Nephron (organoid): ENCODE measurements around the gene IRF2.

Experiments
- H3K27ac Mint-ChIP-seq, 3 experiments: 2 replicates each; pipeline ENCODE4 v1.8.0; 2020; ENCODE audit warnings: mixed read lengths in 3 of 3, mild to moderate bottlenecking in 2 of 3, moderate library complexity in 1 of 3
- H3K27me3 Mint-ChIP-seq: 2 replicates; pipeline ENCODE4 v1.8.0; 2021; ENCODE audit warnings: low read depth, mild to moderate bottlenecking, moderate library complexity, mixed read lengths
- H3K36me3 Mint-ChIP-seq: 2 replicates; pipeline ENCODE4 v1.8.0; 2020; ENCODE audit warnings: low read depth, mixed read lengths
- H3K4me1 Mint-ChIP-seq: 2 replicates; pipeline ENCODE4 v1.8.0; 2020; ENCODE audit warnings: mixed read lengths
- H3K4me3 Mint-ChIP-seq, 3 experiments: 2 replicates each; pipeline ENCODE4 v1.8.0; 2020; ENCODE audit warnings: mild to moderate bottlenecking in 3 of 3, mixed read lengths in 3 of 3, moderate library complexity in 2 of 3
- H3K9me3 Mint-ChIP-seq: 2 replicates; pipeline ENCODE4 v1.8.0; 2020; ENCODE audit warnings: mixed read lengths
- TF ChIP-seq, protein P1 (sequence below), 3 experiments: fragments of 200-600 bp; sonication (generic); IDR thresholded peaks; one replicate each; pipeline ENCODE4 v1.5.0; 2021; ENCODE audit warnings: antibody characterized with exemption in 3 of 3; ENCODE audit not compliant: unreplicated experiment in 3 of 3

Gene IRF2

DNA sequence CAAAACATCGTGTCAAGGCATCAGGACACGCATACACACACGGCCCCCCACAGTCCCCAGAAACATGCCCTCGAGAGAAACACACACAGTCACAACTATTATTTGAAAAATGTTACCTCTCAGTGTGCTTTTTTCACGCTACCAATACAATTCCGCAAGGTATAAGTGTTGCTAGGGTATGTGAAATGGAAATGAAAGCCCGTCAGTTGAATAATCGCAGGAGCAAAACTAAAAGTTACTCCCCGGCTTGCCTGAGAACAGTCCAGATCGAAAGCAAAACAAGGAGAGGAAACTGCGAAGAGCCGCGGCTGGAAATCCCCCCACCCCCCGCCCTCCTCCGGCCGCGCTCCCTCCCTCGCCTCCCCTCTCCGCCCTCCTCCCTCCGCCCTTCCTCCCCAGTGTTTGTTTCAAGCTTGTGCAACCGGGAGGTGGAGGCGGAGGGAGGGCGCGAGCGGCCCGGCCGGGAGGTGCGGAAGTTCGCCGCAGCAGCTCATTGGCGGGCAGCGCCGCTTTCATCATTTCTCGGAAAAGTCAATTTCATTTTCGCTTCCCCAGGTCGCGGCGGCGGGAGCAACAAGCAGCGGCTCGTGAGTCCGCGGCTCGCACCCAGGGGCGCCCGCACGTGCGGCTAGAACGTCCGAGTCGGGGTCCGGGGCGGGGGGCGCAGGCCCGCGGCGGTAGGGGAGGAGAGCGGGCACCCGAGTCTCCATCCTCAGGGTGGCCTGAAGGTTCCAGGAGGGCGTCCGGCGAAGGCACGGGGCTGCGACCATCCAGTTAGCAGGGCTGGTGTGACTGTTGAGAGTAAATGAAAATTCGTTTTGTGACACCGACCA, at the start of gene IRF2:
Gene IRF2, minus strand, starts transcription at position 288 of the 833 bp plus-strand sequence. CDS start 45,486 bp downstream, outside the sequence.
- Mint-ChIP-seq H3K9me3 (no peaks in the 10 kb centered on the region), H3K36me3 (no peaks in the 10 kb centered on the region), H3K27ac (peak within 1 kb of the TSS; percentile 98 to 99 (median 99)), H3K4me1 (peaks cover 33% of the 10 kb centered on the region), H3K27me3 (no peaks in the 10 kb centered on the region), H3K4me3 (peak within 1 kb of the TSS; percentile 98 to 100 (median 99))
- TF ChIP-seq, protein P1, sequence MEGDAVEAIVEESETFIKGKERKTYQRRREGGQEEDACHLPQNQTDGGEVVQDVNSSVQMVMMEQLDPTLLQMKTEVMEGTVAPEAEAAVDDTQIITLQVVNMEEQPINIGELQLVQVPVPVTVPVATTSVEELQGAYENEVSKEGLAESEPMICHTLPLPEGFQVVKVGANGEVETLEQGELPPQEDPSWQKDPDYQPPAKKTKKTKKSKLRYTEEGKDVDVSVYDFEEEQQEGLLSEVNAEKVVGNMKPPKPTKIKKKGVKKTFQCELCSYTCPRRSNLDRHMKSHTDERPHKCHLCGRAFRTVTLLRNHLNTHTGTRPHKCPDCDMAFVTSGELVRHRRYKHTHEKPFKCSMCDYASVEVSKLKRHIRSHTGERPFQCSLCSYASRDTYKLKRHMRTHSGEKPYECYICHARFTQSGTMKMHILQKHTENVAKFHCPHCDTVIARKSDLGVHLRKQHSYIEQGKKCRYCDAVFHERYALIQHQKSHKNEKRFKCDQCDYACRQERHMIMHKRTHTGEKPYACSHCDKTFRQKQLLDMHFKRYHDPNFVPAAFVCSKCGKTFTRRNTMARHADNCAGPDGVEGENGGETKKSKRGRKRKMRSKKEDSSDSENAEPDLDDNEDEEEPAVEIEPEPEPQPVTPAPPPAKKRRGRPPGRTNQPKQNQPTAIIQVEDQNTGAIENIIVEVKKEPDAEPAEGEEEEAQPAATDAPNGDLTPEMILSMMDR (IDR thresholded peaks at IDR 0.05; ENCODE audit: unreplicated experiment in 3 of 3), result peak in 1 of 3 experiments; percentile 16

DNA sequence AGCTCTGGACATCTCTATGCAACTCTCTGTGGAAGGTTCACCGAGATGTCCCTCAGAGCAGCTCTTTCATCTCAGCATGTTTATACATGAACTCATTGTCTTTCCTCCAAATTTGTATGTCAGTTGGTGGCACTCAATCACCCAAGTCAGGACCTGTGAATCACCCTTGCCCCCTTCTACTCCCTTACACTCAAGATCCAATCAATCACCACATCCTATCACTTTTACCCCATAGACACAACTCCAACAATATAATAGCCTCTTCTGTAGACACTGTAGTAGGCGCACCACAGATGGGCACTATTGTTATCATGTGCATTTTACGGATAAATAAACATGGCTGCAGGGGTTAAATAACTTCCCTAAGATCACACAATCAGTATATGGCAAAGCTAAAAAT, 41.3 kb upstream of the IRF2 start:
- Mint-ChIP-seq H3K4me3 (no peak overlapping the region), H3K4me1 (peaks cover 5% of the 10 kb centered on the region), H3K9me3 (peaks cover 11% of the 10 kb centered on the region), H3K27me3 (no peaks in the 10 kb centered on the region), H3K36me3 (peaks cover 3% of the 10 kb centered on the region), H3K27ac (no peak overlapping the region)
- TF ChIP-seq, protein P1 (IDR thresholded peaks at IDR 0.05; ENCODE audit: unreplicated experiment in 3 of 3), result no peak

DNA sequence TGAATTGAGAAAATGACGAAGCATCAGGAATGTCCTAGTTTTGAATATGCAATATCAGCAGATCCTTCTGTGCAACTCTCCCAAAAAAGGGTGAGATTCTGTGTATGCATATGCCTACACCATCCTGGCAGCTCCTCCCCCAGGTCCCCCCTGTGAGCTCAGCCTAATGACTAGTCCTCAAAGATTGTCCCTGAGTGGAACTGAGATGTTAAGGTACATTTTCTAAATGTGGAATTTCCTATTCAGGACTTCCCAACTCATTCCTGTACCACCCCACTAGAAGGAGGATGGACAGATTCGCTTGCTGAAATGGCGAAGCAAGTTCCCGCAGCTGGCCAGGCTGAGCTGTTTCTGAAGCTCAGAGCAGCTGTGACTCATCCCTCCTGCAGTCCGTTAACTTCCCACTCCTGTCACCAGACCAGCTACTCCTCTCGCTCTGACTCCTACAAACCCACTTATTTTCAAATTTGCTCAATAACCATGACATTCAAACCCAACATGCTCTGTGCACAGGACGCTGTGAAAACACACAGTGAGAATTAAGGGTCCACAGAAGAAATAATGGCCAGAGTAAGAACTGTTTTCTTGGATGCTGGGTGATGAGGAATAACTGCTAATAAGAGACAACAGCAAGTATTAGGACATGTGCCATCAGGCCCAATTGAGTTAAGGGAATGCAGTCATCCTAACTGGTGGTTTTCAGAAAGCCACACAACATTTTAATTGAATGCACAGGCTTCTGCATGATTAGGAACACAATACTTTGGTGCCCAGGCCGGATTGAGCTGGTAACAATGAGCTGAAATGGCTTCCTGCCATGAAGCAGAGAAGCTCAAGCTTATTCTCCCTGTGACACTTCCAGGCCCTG, 40.0 kb upstream of the IRF2 start:
- no peak overlapping the region for H3K4me3 Mint-ChIP-seq
- TF ChIP-seq, protein P1 (IDR thresholded peaks at IDR 0.05; ENCODE audit: unreplicated experiment in 3 of 3), result no peak
- peaks cover 3% of the 10 kb centered on the region for H3K36me3 Mint-ChIP-seq
- peaks cover 21% of the 10 kb centered on the region for H3K9me3 Mint-ChIP-seq
- H3K4me1 Mint-ChIP-seq, result peaks cover 5% of the 10 kb centered on the region
- peak overlapping the region; percentile 27 to 41 (median 28) for H3K27ac Mint-ChIP-seq
- no peaks in the 10 kb centered on the region for H3K27me3 Mint-ChIP-seq

DNA sequence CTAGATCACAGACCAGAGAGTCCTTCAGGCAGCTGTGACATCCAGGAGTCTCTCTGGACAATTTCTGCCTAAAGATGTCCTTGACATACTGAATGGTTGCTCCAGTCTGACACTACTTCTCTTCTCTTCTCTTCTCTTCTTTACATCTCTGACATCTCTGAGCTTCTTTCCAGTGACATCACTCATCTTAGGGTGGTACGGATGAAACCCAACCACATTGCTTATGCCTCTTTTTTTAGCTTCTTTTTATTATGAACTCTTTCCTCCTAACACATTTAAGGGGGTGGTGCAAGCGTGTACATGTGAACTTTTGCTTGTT, 39.4 kb upstream of the IRF2 start:
- TF ChIP-seq, protein P1 (IDR thresholded peaks at IDR 0.05; ENCODE audit: unreplicated experiment in 3 of 3), result no peak
- H3K27me3 Mint-ChIP-seq, result no peaks in the 10 kb centered on the region
- no peak overlapping the region for H3K4me3 Mint-ChIP-seq
- H3K9me3 Mint-ChIP-seq, result peaks cover 18% of the 10 kb centered on the region
- peaks cover 2% of the 10 kb centered on the region for H3K36me3 Mint-ChIP-seq
- H3K27ac Mint-ChIP-seq, result no peak overlapping the region
- H3K4me1 Mint-ChIP-seq, result peaks cover 5% of the 10 kb centered on the region

DNA sequence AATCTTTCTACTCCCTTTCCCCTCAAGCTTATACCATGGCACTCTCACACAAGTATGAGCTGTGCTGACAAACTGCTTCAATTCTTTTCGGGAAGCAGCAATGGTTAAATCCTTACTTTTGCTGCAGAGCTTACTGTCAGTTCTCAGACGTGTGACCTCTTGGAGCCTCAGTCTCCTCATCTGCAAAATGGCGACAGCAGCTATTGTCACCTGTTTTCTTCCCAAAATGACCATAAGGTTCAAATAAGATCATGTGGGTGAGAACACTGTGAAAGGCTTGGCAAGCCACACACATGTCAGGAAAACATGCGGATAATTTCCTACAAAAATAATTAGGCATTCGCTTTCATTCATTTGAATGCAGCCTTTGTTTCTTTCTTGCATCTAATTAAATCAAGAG, 36.8 kb upstream of the IRF2 start:
- peaks cover 12% of the 10 kb centered on the region for H3K9me3 Mint-ChIP-seq
- no peaks in the 10 kb centered on the region for H3K36me3 Mint-ChIP-seq
- H3K27ac Mint-ChIP-seq, result no peak overlapping the region
- no peaks in the 10 kb centered on the region for H3K27me3 Mint-ChIP-seq
- no peak overlapping the region for H3K4me3 Mint-ChIP-seq
- H3K4me1 Mint-ChIP-seq, result peaks cover 10% of the 10 kb centered on the region
- TF ChIP-seq, protein P1 (IDR thresholded peaks at IDR 0.05; ENCODE audit: unreplicated experiment in 3 of 3), result no peak
